Smooth muscle cell (in vitro differentiated cells): ENCODE measurements around the gene KCNC3. TPM values are rescaled to one million over a fixed set of nuclear protein-coding genes. Genes with fewer than 3 reads are reported as not detected.
A peak's percentile ranks its signal among the peaks of the same experiment; 100 is the strongest.

ENCODE experiments used
- DNase-seq: peaks from one replicate; lab custom pipeline; 2025; ENCODE audit not compliant: unreplicated experiment; lab: John Stamatoyannopoulos, UW
- H2AFZ ChIP-seq: fragments of 200-600 bp; sonication (generic); 2 replicates; pipeline ENCODE4 v1.6.0; 2016; ENCODE audit warnings: antibody characterized with exemption, low read depth, mild to moderate bottlenecking
- H3F3A ChIP-seq: fragments of 200-600 bp; sonication (generic); 2 replicates; pipeline ENCODE4 v1.6.0; 2017; ENCODE audit warnings: antibody characterized with exemption, low read depth
- H3K27ac ChIP-seq: fragments of 200-600 bp; sonication (generic); 2 replicates; pipeline ENCODE4 v1.5.1; 2016; ENCODE audit warnings: low read depth, mild to moderate bottlenecking
- H3K27me3 ChIP-seq: fragments of 200-600 bp; sonication (generic); 2 replicates; pipeline ENCODE4 v1.6.1; 2016; ENCODE audit warnings: low read depth, mild to moderate bottlenecking
- H3K36me3 ChIP-seq: fragments of 200-600 bp; sonication (generic); 2 replicates; pipeline ENCODE4 v1.5.1; 2016; ENCODE audit warnings: low read depth
- H3K4me1 ChIP-seq: fragments of 200-600 bp; sonication (generic); 2 replicates; pipeline ENCODE4 v1.5.1; 2016; ENCODE audit warnings: low read depth
- H3K4me2 ChIP-seq: fragments of 200-600 bp; sonication (generic); 2 replicates; pipeline ENCODE4 v1.6.0; 2016; ENCODE audit warnings: mild to moderate bottlenecking
- H3K4me3 ChIP-seq: fragments of 200-600 bp; sonication (generic); 2 replicates; pipeline ENCODE4 v1.5.1; 2016; ENCODE audit warnings: mild to moderate bottlenecking
- H3K79me2 ChIP-seq: fragments of 200-600 bp; sonication (generic); 2 replicates; pipeline ENCODE4 v1.6.0; 2016; ENCODE audit warnings: low read depth, mild to moderate bottlenecking
- H3K9ac ChIP-seq: fragments of 200-600 bp; sonication (generic); 2 replicates; pipeline ENCODE4 v1.6.0; 2016; ENCODE audit warnings: low read depth
- H3K9me3 ChIP-seq: fragments of 200-600 bp; sonication (generic); replicated peaks from 2 replicates; pipeline ENCODE4 v1.5.1; 2016; ENCODE audit warnings: low read depth
- H4K20me1 ChIP-seq: fragments of 200-600 bp; sonication (generic); 2 replicates; pipeline ENCODE4 v1.6.0; 2016; ENCODE audit warnings: low read depth
- CTCF ChIP-seq: fragments of 200-600 bp; sonication (generic); IDR thresholded peaks from 2 replicates; pipeline ENCODE4 v1.5.1; 2017; ENCODE audit warnings: borderline replicate concordance, mild to moderate bottlenecking, antibody characterized with exemption; ENCODE audit not compliant: insufficient read depth, poor library complexity, severe bottlenecking
- WGBS: methylation state at CpG from one replicate; pipeline ENCODE4 v1.1.7; 2016; ENCODE audit warnings: low lambda C conversion rate; 5-methylcytosine and 5-hydroxymethylcytosine counted together
- polyA plus RNA-seq: library from polyadenylated mRNA; unstranded; fragments of >200 nt; fragmentation: Nextera tagmentation; extraction: Ambion mirVana; gene quantifications from 2 replicates; pipeline ENCODE4 v1.2.1, GENCODE V29; 2016
- total RNA-seq: library from RNA; depleted of rRNA; stranded (reverse); fragments of >200 nt; gene quantifications from 2 replicates; pipeline ENCODE4 v1.2.3, GENCODE V29; 2014

The KCNC3 gene
- total and polyA plus RNA-seq, 2 experiments from 2014 or later = 0.46 to 1.4 TPM

- H3K4me2 ChIP-seq = no peak overlapping the region
- WGBS = 88% methylated on average over 10 of the region's 10 CpGs
- peaks cover under 1% of the 10 kb centered on the region for H4K20me1 ChIP-seq
- no peaks in the 10 kb centered on the region for H3K36me3 ChIP-seq
- no peaks in the 10 kb centered on the region for H3F3A ChIP-seq
- no peak overlapping the region for H3K9ac ChIP-seq
- no peaks in the 10 kb centered on the region for H3K9me3 ChIP-seq
- H3K27me3 ChIP-seq = no peaks in the 10 kb centered on the region
- no peak overlapping the region for H2AFZ ChIP-seq
- H3K79me2 ChIP-seq = no peaks in the 10 kb centered on the region
- no peak overlapping the region for H3K4me3 ChIP-seq
- H3K4me1 ChIP-seq = no peaks in the 10 kb centered on the region
- no peak for TF ChIP-seq CTCF
- H3K27ac ChIP-seq = no peak overlapping the region
- DNase-seq = no peak
These were observed 42.8 kb upstream of the KCNC3 start for GRCh38 chr19:50371914-50372475.

GRCh38 chr19:50368649-50369570 is 39.7 kb upstream of the KCNC3 start:
- no peaks in the 10 kb centered on the region for H3K79me2 ChIP-seq
- 5% methylated on average over 28 of the region's 34 CpGs for WGBS
- H3F3A ChIP-seq = no peaks in the 10 kb centered on the region
- TF ChIP-seq CTCF = peak; percentile 81
- H3K27me3 ChIP-seq = no peaks in the 10 kb centered on the region
- H3K4me2 ChIP-seq = peak overlapping the region; percentile 94
- H3K4me3 ChIP-seq = peak overlapping the region; percentile 73
- peak overlapping the region; percentile 15 for H3K27ac ChIP-seq
- peak overlapping the region; percentile 88 for H2AFZ ChIP-seq
- no peaks in the 10 kb centered on the region for H3K4me1 ChIP-seq
- H4K20me1 ChIP-seq = no peaks in the 10 kb centered on the region
- DNase-seq = peak; percentile 62
- H3K9me3 ChIP-seq = no peaks in the 10 kb centered on the region
- H3K36me3 ChIP-seq = no peaks in the 10 kb centered on the region
- peak overlapping the region; percentile 37 for H3K9ac ChIP-seq

- H3K36me3 ChIP-seq = no peaks in the 10 kb centered on the region
- no peak within 1 kb of the TSS for H3K9ac ChIP-seq
- no peaks in the 10 kb centered on the region for H3F3A ChIP-seq
- no peaks in the 10 kb centered on the region for H4K20me1 ChIP-seq
- no peaks in the 10 kb centered on the region for H3K79me2 ChIP-seq
- H3K27ac ChIP-seq = no peak within 1 kb of the TSS
- no peak within 1 kb of the TSS for H3K4me3 ChIP-seq
- H3K27me3 ChIP-seq = no peaks in the 10 kb centered on the region
- H3K4me1 ChIP-seq = no peaks in the 10 kb centered on the region
- TF ChIP-seq CTCF = no peak
- DNase-seq = no peak
- WGBS = 95% methylated on average over 11 of the region's 11 CpGs
- no peak within 1 kb of the TSS for H2AFZ ChIP-seq
- H3K4me2 ChIP-seq = no peak within 1 kb of the TSS
- no peaks in the 10 kb centered on the region for H3K9me3 ChIP-seq
These were observed 36.5 kb upstream of the KCNC3 start, which contains the start of gene NAPSA for GRCh38 chr19:50365434-50366306. Gene NAPSA, minus strand, starts transcription at chr19:50365639. Its CDS starts 18 bp downstream, at chr19:50365621.
